LNCAP (cell line): ENCODE data around the gene DOCK2.

ENCODE experiments used
- CTCF ChIP-seq: fragments of 450-650 bp; IDR thresholded peaks from 2 replicates; pipeline ENCODE4 v1.5.1; 2017; ENCODE audit warnings: mild to moderate bottlenecking

The DOCK2 gene

DNA sequence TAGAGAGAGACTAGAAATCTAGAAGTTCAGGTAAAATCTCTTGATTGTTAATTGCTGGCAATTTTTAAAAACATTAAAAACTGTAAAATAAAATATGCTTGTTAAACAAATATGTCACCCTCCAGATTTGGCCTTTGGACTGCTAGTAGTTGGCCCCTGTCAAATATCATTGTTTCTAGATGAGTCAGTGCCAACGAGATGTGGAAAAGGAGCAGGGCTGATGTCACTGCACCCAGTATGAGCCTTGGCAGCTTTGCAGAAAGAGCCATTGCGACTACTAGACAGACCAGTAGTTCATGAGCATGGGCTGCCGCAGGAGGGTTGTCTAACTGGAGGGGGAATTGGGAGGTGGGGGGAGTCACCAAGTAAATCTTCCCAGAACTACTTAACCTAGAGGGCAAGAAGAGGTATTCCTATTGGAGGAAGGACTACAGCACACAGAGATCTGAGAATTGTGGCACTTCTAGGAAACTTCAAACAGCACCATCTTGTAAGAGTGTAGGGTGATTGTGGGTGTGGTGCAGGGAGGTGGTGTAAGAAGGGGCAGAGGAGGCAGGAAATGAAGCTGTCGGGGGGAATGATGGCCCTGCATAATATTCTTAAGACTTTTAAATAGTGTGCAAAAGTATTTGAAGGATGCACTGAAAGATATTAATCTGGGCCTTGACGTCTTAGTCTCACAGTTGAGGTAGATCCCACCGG lies 7.1 kb upstream of the DOCK2 start:
- no peak for TF ChIP-seq CTCF

DNA sequence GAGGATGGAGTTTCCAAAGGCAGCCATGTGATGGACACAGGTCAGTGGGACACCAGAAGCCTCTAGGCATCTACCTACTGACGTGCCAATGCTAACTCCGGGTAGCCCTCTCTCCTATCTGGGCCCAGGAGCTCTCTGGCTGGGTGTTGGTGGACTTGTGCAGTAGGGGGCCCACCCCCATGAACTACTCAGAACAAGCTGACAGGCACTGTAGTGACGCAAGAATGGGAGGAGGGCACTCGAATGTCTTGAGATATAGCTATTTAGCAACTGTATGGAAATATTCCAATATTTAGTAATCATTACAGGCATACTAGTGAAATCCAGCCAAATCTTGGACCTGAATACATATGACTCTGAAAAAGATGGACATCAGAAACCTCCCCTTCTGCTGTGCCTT lies 5.7 kb upstream of the DOCK2 start:
- TF ChIP-seq CTCF = no peak

DNA sequence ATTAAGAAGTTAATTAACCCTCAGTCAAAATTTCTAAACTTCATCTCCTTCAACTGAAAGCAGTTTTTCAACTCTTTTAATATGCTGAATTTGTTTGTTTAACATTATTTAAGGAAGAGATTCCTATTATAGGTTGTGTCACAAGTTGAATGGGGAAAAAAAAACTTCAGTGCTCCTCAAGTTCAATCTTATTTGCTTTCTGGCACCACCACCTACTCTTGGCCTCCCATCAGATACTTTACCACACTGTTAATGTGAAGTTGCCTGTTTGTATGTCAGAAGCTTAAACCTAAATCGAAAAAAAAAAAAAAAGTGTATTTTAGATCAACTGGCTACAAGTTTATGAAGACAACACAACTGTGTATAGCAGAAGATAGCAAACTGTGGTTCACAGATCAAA lies 4.1 kb upstream of the DOCK2 start:
- no peak for TF ChIP-seq CTCF

- no peak for TF ChIP-seq CTCF
Measured at GRCh38 chr5:169634606-169635005, 2.5 kb upstream of the DOCK2 start.

DNA sequence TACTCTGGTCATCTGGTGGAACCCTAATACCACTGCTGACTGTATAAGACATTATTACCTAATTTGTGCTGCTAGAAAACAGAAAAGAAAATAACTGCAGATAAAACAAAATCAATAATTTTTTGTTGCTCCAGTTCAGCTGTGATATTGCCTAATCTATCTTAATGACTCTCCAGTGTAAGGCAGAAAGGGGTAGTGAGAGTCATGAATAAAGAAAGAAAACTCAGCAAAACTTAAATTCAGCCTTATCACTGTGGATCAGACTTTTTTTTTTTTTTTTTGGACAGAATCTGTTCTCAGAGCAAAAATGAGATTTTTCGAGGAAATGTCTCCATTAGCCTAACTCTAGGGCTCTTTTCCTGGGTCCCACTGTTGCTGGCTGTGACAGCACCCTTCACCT lies 1.1 kb upstream of the DOCK2 start:
- no peak for TF ChIP-seq CTCF

DNA sequence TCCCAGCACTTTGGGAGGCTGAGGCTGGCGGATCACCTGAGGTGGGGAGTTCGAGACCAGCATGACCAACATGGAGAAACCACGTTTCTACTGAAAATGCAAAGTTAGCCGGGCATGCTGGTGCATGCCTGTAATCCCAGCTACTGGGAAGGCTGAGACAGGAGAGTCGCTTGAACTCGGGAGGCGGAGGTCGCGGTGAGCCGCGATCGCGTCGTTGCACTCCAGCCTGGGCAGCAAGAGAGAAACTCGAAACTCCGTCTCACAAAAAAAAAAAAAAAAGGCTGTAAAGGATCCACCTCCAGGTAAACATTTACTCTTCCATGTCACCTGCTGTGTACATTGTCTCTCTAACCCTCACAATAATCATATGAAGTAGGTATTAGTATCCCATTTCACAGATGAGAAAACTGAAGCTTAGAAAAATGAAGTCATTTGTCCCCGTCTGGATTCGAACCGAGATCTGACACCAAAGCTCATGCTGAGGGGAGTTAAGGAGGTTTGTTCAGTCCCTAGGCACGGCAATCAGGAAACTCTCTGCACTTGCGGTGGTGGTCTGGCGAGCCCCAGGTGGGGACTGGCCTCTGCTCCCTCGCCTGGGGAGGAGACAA lies 494 bp upstream of the DOCK2 start:
- TF ChIP-seq CTCF = no peak

- no peak for TF ChIP-seq CTCF
Measured at GRCh38 chr5:169637549-169638121, 560 bp downstream of the DOCK2 start.
